GM18519 (cell line): ENCODE measurements around the gene EYA3.

Experiments used
- ATAC-seq: cut with Tn5 transposase; IDR thresholded peaks from one replicate; pipeline ENCODE4 v1.9.1; 2021; ENCODE audit warnings: mild to moderate bottlenecking, moderate library complexity; ENCODE audit not compliant: unreplicated experiment, low FRiP score

Gene EYA3

GRCh38 chr1:27951396-27951795 is 137.0 kb downstream of the EYA3 start:
- ATAC-seq, result no peak

- ATAC-seq, result no peak
These were observed 139.4 kb downstream of the EYA3 start for GRCh38 chr1:27949027-27949426.

- ATAC-seq, result no peak
These were observed 143.4 kb downstream of the EYA3 start for GRCh38 chr1:27945020-27945419.

- no peak for ATAC-seq
These were observed 146.5 kb downstream of the EYA3 start for GRCh38 chr1:27941671-27942540.

- no peak for ATAC-seq
These were observed 147.4 kb downstream of the EYA3 start for GRCh38 chr1:27940870-27941560.

GRCh38 chr1:27940297-27940696 is 148.1 kb downstream of the EYA3 start:
- no peak for ATAC-seq

- no peak for ATAC-seq
These were observed 149.9 kb downstream of the EYA3 start for GRCh38 chr1:27938488-27938887.

GRCh38 chr1:27937524-27937836 is 150.9 kb downstream of the EYA3 start:
- no peak for ATAC-seq

- no peak for ATAC-seq
These were observed 152.0 kb downstream of the EYA3 start for GRCh38 chr1:27936370-27936769.

GRCh38 chr1:27935721-27936120 is 152.7 kb downstream of the EYA3 start:
- no peak for ATAC-seq

- no peak for ATAC-seq
These were observed 153.4 kb downstream of the EYA3 start, which contains the start of gene SMPDL3B for GRCh38 chr1:27934818-27935549. TSS of gene SMPDL3B (plus strand) at chr1:27935000. CDS start at chr1:27935184, 184 bp downstream.

- ATAC-seq, result no peak
These were observed 156.7 kb downstream of the EYA3 start for GRCh38 chr1:27931759-27932158.

- ATAC-seq, result no peak
These were observed 157.2 kb downstream of the EYA3 start for GRCh38 chr1:27931184-27931583.

GRCh38 chr1:27928216-27928954 is 160.0 kb downstream of the EYA3 start:
- ATAC-seq, result no peak

GRCh38 chr1:27922272-27922671 is 166.1 kb downstream of the EYA3 start:
- no peak for ATAC-seq
